Epithelial cell of proximal tubule (primary cell): ENCODE measurements around the gene TNFRSF1B. TPM values are rescaled to one million over a fixed set of nuclear protein-coding genes. Genes with fewer than 3 reads are reported as not detected.

Source experiments
- DNase-seq: peaks from one replicate; pipeline ENCODE4 v3.0.0-alpha.2; 2011; ENCODE audit warnings: low read depth
- H3K4me3 ChIP-seq: 2 replicates; pipeline ENCODE4 v1.5.1; 2011; ENCODE audit warnings: low read depth, mild to moderate bottlenecking, low read length
- CTCF ChIP-seq: conservative IDR thresholded peaks from 2 replicates; pipeline ENCODE4 v1.5.1; 2012; ENCODE audit warnings: low read depth, mild to moderate bottlenecking, low read length
- total RNA-seq: library from RNA; depleted of rRNA; stranded (reverse); fragments of >200 nt; gene quantifications from 2 replicates; pipeline ENCODE4 v1.2.3, GENCODE V29; 2015

Gene TNFRSF1B
- total RNA-seq, 1 donor from 2014 or later: 0.06 TPM

GRCh38 chr1:12177156-12177998 is 10.6 kb downstream of the TNFRSF1B start:
- no peak for TF ChIP-seq CTCF
- no peak overlapping the region for H3K4me3 ChIP-seq
- DNase-seq: no peak

- no peak overlapping the region for H3K4me3 ChIP-seq
- DNase-seq: no peak
- no peak for TF ChIP-seq CTCF
These were observed 11.2 kb downstream of the TNFRSF1B start for GRCh38 chr1:12177999-12178441.

- no peak for TF ChIP-seq CTCF
- H3K4me3 ChIP-seq: no peak overlapping the region
- DNase-seq: no peak
These were observed 11.7 kb downstream of the TNFRSF1B start for GRCh38 chr1:12178511-12178910.

GRCh38 chr1:12179111-12179519 is 12.3 kb downstream of the TNFRSF1B start:
- TF ChIP-seq CTCF: no peak
- DNase-seq: no peak
- no peak overlapping the region for H3K4me3 ChIP-seq

GRCh38 chr1:12179676-12180075 is 12.9 kb downstream of the TNFRSF1B start:
- TF ChIP-seq CTCF: no peak
- no peak for DNase-seq
- H3K4me3 ChIP-seq: no peak overlapping the region

- no peak for DNase-seq
- H3K4me3 ChIP-seq: no peak overlapping the region
- TF ChIP-seq CTCF: no peak
These were observed 13.5 kb downstream of the TNFRSF1B start for GRCh38 chr1:12180315-12180714.

GRCh38 chr1:12180903-12181302 is 14.1 kb downstream of the TNFRSF1B start:
- no peak for TF ChIP-seq CTCF
- no peak for DNase-seq
- H3K4me3 ChIP-seq: no peak overlapping the region
